HPDE6-E6E7 (cell line): ENCODE measurements around the gene QKI.
"Not testable (repeated sequence)": the region's sequence is repeated elsewhere in the genome, so short reads cannot be mapped to it uniquely, and the experiment has no call there.

Source experiments
- DNase-seq: peaks from one replicate; pipeline ENCODE4 v3.0.0; 2011; ENCODE audit warnings: missing footprints; ENCODE audit errors: extremely low spot score

The QKI gene

DNA sequence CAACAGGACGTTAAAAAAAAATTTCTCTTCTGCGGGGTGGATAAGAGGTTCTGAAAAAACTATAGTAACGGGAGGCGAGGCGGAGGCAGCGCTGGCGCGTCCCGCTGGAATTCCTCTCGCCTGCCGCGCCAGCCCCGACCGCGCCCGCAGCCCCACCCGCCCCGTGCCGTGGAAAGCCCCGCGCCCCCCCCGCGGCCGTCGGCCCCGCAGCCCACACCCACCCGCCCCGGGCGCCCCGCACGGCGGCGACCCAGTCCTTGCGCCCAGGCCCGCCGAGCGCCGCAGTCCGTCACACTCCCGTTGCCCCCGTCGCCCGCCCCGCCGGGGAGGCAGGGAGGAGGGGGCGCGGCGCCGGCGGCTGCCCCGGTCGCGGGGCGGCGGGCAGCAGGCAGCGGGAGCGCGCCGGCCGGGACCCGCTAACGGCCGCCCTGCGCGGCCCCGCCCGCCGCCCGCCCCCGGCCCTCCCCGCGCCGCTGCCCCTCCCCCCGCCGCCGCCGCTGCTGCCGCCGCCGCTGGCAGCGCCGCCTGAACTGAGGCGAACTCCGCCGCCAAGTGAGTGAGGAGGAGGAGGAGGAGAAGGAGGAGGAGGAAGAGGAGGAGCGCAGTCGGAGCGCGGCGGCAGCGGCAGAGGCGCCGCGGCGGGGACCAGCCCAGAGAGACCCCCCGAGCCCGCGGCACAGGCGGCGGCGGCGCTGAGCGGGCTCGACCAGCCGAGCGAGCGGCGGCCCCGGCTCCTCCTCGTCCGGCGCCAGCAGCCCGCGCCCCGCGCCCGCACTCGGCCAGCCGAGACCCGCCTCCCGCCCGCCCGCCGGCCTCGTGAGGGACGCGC is at the start of gene QKI:
Gene QKI (plus strand): TSS at position 602 of the 829 bp plus-strand sequence. CDS start 476 bp downstream, outside the sequence.
- peak; percentile 25 for DNase-seq

DNA sequence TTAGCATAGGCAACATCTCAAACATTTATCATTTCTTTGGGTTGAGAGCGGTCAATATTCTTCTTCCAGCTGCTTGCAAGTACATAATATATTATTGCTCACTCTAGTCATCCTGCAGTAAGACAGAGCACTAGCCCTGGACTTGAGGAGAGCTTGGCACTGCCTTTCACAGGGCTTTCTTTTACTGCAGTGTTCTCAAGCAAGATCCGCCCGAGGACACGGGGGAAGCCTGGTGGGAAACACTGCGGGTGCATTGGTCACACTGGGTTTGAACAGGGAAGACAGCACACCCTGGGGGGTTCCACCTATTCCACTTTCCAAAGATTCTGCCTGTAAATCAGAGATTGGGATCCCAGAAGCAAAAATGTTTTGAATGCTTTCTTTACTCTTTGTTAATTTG is 48.2 kb upstream of the QKI start:
- no peak for DNase-seq

DNA sequence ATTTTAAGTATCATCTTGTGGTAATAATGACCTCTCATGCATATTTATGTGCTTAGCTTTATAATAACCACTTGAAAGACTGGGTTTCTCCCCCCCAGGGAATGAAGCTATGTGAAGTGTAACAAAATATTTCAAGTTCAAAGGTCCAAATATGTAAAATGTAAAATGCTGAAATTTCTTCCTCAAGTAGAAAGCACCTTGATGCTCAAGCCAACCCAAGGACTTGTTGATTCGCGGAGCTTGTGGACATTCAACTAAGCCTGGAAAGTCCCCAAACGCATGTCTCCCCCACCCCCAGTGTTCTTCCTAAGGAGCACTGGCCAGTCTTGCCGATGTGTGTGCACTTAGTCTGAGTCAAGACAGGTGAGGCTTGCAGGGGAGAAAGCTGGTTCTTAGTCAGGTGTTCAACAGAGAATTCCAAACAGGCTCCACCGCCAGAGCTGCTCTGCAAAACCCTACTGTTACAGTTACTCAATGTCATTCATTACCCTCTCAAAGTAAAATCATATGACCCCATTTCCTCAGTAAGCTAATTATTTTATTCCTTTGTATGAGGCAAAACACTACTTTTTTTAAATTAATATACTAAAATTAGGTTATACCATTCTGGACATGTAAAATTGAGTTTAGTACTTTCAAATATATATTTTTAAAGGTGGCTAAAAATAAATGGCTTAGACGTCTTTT is 46.9 kb upstream of the QKI start:
- DNase-seq, result no peak

DNA sequence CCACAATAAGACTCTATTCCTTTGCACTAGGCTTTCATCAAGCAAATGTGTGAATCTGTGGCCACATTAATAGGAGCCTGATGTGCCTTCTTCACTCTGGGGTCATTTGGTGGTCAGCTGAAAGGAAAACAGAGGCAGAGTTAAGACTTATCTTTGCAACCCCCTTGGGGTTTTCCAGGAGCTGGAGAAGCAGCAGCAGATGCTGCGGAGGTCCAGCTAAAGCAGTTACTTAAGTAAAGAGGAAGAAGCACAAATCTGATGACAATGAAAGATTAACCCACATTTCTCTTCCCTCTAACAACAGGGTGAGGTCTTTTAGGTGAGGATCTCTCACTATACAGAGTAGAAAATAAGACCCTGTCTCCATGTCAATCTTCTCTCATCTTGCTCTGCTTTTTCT is 45.4 kb upstream of the QKI start:
- no peak for DNase-seq

DNA sequence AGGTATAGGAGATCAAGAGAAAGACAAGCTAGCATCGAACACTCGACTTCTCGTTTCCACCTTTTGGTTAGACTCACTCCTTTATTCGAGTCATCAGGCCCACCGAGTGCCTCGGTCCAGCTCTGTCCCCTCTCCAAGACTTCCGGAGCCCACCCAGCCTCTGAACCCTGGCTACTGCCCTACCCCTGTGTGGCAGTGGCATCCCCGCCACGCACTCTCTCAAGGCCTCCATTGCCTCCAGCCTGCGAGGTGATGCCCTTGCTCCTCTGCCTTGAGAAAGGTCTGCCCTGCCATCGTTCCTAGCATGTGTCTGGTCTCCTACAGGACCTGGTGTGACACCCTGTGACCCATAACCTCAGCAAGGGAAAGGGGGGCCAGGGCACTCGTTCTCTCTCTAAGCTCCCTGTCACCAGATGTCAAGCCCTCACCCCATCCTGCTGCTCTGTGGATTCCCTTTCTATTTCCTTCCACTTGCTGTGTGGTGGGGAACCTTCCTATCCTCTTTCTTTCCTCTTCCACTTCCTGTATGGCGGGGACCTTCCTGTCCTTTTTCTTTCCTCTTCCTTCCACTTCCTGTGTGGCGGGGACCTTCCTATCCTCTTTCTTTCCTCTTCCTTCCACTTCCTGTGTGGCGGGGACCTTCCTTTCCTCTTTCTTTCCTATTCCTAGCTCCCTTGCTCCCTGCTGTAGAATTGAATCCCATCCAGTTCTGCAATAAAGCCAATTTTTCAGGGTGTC is 44.7 kb upstream of the QKI start:
- DNase-seq, result no peak

DNA sequence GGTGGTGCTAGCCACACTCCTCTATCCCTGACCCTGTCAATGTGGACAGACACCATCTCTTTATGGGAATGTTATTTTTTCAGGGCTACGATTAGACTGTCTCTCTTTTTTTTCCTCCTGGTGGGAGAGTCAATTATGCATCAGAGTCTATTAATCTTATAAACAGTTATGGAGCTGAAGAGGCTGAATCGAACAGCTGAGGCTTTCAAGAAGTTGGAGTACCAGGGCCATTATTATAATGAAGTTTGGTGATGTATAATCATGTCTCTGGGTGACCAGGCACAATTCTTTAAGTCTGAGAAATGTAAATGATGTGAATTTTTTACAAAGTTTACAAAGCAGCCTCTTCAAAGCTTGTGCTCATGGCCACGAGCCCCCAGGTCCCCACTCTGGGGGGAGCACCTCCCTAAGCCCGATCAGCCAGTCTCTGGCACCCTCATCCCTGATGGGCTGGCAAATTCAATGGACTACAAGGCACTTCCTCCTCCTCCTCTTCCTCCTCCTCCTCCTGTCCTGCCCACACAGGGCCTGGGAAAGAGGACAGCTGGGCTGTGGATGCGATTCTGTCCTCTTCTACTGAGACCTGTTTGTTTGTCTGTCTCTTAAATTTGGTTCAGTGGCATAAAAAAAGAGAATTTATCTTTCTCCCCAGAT is 43.9 kb upstream of the QKI start:
- DNase-seq, result no peak

DNA sequence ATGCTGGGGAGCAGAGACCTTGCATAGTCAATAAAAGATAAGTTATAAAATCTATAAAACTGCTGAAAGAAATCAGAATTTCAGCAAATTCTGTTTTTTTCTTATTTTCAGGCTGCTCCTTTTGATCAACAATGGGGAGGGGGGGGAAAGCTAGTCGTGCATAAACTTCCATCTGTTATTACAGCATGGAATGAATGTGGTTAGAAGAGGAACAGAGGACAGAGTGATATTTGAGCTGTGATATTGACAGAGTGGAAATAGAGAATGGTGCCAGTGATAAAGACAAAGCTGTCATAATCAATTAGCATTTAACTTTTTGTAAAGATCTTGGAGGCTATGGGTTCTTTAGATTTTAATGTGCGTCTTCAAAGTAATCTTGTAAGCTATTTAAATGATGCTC is 43.4 kb upstream of the QKI start:
- no peak for DNase-seq

DNA sequence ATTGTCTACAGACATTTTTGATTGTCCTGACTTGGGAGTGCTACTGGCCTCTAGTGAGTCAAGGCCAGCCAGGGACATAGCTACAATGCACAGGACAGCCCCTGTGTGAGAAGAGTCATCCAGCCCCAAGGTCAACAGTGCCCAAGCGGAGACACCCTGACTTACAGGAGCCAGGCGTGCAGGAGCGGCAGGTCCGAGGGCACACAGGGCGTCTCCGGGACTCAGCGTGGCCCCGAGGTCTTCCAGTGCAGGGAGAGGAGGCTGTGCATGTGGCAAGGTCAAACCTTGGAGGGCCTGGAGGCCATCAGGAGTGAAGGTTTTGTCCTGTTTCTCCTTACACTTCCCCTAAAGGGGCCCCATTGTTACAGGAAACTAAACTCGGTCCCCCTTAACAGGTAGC is 41.3 kb upstream of the QKI start:
- DNase-seq, result no peak

DNA sequence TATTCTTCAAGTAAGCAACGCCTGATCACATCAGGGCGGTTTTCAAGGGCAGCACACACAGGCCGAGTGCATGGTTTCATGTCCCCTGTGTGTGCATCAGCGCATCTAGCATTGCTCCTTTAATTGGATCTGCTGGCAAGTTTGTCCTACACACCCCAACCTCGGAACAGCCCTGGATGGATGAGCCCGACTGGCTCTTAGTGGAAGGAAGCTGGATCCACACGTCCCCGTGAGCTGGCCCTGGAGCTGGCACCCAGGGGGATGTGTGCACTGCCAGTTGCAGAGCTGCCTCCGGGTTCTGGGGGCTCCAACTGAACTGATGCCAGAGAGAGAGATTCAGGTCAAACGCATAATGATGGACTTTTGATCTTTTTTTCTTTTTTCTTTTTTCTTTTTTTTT is 39.2 kb upstream of the QKI start:
- no peak for DNase-seq

DNA sequence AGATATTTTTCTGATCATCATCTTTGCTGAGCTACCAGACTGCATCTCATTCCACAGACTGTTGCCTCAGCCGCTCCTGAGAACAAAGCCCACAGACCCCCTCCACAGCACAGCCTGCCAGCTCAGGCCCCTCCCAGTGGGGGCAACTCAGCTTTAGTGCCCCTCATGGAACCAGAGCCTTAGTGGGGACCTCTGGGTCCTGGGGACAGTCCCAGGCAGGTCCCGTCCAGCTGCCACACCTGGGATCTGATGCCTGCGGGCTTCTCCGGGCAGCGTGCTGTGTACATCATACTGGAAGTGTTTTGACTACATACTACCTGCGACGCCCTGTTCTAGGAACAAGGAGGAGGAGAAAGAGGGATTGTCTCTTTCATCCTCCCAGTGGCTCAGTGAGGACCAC is 38.3 kb upstream of the QKI start:
- DNase-seq, result no peak

DNA sequence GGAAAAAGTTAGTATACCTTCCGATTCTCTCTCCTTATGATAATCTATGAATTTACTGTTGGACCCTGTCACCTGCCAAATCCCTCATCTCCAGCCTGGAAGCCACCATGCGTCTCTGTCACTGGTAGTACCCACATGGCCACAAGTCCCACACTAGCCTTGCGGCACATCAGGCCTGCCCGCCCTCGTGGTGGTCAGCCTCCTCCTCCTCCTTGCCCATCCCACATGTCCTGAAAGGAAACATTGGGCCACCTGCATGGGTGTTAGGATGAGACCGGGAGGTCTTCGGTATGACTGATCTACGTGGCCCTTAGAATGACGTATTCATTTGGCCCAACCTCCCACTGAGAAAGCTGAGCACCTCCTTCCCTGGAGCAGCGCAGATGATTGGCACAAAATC is 37.0 kb upstream of the QKI start:
- no peak for DNase-seq

DNA sequence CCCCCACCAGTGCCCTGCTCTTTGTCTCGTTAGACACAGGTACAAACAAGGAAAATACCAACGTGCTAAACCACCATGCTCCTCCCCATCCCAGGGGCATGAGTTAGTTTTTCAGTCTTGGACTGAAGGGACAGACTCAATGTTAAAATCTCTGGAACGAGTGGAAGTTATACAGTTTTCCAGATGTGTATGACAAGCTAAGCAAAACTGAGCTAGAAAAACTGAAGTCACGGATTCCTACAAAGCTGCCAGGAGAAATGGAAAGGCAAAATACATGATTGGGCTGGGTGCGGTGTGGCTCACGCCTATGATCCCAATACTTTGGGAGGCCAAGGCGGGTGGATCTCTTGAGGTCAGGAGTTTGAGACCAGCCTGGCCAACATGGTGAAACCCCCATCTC is 34.3 kb upstream of the QKI start:
- DNase-seq, result no peak

DNA sequence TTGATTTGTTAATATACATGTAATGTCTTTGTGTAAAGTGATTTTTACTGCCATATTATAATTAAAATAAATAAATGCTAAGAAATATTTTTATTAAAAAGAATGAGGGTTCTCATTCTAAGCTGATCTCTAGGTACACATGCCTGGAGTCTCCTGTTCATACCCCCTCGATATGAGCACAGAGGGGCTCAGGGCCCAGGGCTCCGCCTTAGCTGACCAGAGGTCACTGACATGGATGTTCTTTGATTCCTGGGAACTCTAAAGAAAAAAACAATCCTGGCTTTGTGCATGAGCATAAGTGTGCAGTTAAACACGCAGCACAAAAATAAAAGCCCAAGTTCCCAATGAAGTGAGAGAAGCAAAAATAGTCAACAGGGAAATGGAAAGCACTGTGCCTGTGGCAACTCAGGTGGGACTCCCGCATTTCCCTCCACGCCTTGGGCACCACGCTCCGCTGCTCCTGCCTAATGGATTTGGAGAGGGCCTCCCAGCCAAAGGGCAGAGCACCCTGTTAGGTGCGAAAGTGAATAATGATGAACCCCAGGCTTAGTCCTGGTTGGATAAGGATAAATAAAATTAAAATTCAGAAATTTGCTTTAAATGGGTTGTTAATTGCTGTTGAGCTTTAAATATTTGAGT is 33.3 kb upstream of the QKI start:
- DNase-seq, result no peak

DNA sequence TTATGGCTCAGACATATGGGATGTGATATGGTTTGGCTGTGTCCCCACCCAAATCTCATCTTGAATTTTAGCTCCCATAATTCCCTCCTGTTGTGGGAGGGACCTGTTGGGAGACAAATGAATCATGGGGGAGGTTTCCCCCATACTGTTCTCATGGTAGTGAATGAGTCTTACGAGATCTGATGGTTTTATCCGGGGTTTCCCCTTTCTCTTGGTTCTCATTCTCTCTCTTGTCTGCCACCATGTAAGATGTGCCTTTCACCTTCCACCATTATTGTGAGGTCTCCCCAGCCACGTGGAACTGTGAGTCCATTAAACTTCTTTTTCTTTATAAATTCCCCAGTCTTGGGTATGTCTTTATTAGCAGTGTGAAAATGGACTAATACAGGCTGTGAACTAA is 31.1 kb upstream of the QKI start:
- DNase-seq, result not testable (repeated sequence)

DNA sequence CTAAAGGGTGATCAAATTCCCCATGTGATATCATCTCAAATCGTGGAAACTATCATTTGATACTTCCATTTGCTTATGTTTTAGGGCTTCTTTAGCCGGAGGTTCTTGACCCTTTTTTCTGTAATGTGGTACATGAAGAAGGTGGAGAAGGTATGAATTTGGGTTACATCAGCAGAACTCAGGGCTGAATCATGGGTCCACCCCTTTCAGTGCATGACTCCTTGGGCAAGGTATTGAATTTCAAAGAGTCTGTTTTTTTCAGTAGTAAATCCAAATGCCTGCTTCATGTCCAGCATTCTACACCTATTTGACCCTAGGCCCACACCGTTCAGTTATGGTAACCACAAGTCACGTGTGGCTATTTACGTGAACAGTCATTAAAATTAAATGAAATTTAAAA is 30.6 kb upstream of the QKI start:
- peak; percentile 49 for DNase-seq

DNA sequence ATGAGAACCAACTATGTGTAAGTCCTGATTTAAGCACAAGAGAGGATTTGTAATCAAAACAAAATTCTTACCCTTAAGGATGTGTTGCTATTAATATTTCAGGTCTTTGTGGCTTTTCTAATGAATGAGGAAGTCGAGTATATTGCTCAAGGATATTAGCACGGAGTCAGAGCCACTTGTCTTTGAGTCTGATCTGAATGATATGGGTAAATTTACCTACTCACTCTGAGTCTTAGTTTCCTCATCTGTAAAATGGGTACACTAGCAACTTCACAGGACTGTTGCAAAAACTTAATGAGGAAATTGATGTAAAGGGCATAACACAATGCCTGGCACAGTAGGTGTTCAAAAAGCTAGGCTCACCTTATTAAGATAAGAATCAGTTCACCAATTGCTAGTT is 30.0 kb upstream of the QKI start:
- DNase-seq, result no peak

DNA sequence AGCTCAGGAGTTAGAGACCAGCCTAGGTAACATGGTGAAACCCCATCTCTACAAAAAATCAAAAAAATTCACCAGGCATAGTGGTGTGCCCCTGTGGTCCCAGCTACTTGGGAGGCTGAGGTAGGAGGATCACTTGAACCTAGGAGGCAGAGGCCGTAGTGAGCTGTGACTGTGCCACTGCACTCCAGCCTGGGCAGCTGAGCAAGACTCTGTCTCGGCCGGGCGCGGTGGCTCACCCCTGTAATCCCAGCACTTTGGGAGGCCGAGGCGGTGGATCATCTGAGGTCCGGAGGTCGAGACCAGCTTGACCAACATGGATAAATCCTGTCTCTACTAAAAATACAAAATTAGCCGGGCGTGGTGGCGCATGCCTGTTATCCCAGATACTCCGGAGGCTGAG is 29.0 kb upstream of the QKI start:
- not testable (repeated sequence) for DNase-seq

DNA sequence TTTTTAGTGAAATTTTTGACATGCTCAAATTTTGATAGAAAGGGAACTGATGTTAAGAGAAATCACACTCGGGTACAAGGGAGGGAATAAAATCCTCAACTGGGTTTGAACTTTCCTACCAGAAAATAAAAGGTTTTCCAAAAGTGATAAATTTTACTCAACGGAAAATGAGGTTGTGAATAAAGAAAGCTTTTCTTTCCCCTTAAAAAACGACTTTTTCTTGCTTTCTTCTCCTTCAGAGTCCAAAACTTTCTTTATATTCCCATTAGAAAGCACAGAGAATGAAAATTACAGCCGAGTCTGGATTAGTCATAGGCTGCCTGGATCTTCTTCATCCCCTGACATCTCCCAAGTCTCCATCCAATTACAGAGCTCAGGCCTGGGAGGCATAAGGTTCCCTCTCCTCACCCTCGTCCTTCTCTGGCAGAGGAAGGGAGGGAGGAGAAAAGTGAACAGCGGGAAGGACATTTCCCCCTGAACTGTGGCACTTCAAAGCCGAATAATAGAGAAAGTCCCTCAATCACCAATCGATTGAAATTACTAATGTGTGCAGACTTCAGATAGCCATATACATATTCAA is 28.1 kb upstream of the QKI start:
- DNase-seq, result no peak

DNA sequence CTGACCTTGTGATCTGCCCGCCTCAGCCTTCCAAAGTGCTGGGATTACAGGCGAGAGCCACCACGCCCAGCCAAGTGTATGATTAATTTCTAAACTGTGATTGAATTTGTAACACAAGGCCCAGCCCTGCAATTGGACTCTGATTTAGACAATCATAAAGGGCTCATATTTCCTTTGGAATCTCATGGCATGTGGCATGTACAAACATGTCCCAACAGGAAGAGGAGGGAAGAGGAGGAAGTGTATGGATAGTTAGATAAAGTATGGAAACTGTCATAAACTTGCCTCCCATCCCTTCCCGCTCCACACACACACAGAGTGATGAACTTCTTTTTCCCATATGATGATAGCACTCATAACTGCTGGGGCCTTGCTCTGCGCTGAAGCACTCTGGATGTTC is 27.2 kb upstream of the QKI start:
- no peak for DNase-seq

DNA sequence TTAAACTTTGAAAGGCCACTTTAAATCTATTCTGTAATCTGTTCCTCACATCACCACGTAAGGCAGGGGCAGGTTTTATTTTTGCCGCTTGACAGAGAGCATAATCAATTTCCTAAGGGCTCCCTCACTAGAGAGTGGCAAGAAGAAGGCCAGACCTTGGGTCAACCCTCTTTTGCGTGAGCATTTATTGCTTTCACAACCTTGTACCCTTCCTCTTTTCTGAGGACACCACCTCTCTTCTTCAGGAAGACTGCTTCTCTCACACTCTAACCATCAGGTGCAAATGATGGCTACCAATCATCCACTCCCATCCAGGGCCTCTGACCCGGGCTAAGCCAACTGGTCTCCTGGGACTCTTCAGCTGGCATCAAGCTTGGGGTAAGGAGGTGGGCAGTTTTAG is 25.2 kb upstream of the QKI start:
- DNase-seq, result no peak

DNA sequence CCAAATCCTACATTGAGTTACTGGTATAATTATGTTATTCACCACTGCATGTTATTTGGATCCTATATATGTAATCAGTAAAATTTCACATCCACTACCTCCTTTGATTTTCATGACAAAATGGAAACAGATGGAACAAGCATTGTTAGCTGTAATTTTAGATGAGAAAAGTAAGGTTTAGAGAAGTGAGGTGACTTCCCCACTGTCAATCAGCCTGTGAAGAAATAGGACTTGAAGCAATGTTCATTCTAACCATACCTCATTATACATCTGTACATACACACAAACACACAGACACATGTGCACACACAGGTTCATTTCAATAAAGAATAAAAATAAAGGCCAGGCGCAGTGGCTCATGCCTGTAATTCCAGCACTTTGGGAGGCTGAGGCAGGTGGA is 23.7 kb upstream of the QKI start:
- no peak for DNase-seq
